Islet precursor cell (in vitro differentiated cells): Measurements from ENCODE around the gene SLC32A1.

Source experiments
- DNase-seq: peaks from one replicate; pipeline ENCODE4 v3.0.0-alpha.2; 2018

The SLC32A1 gene

GRCh38 chr20:38723848-38724625 is at the start of gene SLC32A1:
SLC32A1 (plus strand) TSS chr20:38724486; CDS start chr20:38724725, 239 bp downstream.
- DNase-seq, result no peak

DNA sequence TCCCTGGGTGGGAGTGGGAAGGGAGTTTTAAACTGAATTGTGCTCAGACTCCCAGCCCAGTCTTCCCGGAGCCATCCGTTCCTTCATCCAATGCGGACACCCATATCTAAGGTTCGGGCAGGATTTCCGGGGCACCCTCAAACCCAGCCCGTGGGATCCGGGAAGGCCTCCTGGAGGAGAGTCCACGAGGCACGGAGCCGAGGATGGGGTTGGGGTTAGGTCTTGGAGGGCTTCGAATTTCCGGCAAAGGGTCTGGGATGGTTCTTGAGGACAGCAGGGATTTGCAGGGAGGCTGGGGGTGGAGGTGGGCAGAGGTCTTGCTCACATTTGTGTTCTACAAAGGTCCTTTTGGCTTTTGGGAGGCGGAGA is 49.5 kb upstream of the SLC32A1 start:
- DNase-seq, result no peak

DNA sequence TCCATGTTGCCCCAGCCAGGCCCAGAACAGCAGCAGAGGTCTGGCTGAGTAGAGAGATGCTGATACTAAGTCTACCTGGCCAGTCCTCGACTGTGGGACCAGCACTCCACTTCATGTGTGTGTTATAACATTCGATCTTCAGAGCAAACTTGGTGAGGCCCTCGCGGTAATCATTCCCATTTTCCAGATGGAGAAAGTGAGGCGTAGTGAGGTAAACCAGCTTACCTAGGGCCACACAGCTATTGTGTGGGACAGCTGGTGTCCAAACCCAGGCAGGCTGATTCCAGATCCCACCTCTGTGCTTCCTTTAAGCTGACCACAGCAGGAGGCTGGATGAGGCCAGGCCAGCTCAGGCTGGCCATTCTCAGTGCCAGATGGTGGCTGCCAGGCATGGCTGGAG is 47.7 kb upstream of the SLC32A1 start:
- DNase-seq, result no peak

DNA sequence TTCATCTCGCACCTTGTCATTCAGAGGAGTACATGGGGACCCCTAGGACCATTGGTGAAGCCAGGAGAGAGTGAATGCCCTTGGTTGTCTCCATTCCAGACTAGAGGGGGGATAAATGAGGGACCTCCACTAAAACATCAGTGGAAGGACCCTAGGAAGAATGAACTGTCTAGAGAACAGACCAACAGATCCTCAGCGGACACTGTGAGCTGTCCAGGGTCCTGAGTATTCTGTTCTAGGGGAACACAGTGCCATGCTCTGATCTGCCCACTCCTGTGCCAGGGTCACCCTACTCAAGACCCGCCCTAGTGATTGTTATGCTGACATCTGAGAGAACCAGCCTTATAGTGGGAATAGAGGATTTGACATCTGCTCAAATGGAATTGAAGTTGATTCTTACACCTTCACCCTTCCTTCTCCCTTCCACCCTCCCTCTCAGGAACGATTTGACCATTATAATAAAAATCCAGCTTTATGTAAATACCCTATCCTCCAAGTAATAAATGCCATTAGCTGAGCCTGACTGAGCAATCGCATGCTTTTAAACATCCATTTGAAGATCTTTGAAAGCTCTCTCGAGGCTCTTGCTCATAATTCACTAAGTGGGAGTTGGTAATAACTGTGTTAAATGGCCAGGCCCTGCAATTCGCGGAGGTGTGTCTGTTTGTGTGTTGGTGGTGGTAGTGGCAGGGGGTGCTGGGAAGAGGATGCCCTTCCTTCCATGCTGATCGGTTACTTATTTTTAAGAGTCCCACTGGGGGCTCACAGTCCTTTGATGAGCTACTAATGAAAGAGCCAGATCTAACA is 43.6 kb upstream of the SLC32A1 start:
- DNase-seq, result peak; percentile 83

- DNase-seq, result no peak
Measured at GRCh38 chr20:38685271-38685670, 39.0 kb upstream of the SLC32A1 start.

- peak; percentile 82 for DNase-seq
Measured at GRCh38 chr20:38685853-38686473, 38.3 kb upstream of the SLC32A1 start.

- DNase-seq, result peak; percentile 84
Measured at GRCh38 chr20:38692436-38693411, 31.6 kb upstream of the SLC32A1 start.

DNA sequence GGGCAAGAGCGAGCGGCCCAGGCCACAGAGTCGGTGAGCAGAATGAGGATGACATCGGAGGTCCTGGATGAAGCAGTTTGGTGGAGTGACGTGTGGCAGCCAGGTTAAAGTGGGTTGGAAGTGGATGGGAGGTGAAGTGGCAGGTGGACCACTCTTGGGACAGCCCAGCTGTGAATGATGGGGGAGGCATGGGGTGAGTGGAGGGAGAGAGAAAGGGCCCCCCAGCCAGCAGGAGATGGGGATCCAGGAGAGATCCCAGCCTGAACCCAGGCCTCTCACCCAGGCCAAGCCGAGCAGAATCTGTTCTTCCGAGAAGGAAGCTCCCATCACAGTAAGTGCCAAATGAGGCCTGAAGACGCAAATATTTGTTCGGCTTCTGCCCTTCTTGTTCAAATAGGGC is 27.0 kb upstream of the SLC32A1 start:
- DNase-seq, result no peak

DNA sequence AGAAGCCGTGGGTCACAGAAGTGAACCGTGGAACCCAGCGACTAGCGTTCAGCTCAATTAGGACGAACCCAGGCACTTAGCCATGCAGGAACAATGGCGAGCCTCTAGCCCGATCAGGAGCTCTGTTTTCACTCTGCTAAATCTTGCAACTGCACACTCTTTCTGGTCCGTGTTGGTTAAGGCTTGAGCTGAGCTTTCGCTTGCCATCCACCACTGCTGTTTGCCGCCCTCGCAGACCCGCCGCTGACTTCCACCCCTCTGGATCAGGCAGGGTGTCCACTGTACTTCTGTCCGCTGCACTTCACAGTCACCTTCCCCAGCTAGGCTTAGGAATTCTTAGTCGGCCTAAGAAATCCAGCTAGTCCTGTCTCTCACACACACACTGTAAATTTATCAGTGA is 25.7 kb upstream of the SLC32A1 start:
- no peak for DNase-seq

GRCh38 chr20:38700141-38700540 is 24.1 kb upstream of the SLC32A1 start:
- no peak for DNase-seq

DNA sequence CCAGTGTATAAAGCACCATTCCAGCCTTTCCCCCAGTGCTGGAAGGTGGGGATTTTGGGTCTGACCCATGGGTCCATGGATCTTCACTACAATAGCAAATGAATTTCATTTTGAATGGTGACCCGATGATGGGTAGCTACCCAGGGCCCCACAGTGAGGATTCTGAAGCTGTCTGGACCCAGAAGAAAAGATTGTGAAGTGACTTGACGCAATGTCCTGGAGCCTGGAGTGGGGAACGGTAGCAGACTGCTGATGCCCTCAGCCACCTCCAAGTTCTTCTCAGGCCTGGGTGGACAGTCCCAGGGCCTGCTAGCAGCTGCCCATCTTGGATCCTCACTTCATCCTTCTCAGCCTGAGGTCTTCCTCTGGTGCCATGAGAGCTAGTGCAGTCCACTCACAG is 23.4 kb upstream of the SLC32A1 start:
- DNase-seq, result no peak

DNA sequence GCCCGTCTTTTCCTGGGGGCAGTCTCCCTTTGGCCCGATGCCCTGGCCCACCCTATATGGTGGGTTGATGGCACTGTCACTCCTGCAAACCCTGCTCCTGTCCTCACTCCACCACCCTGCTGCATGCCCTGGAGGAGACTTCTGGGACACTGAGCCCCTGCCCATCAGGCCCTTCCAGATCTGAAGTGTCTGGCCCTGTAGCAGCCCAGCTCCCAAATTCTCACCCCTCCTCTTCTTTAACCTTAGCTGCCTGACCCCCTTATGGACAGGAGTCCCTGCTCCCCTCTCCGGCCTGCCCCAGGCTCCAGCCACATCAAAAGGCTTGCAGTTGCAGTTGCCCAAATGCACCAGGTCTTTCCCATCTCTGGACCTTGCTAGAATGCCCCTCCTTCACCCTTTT is 20.8 kb upstream of the SLC32A1 start:
- no peak for DNase-seq

DNA sequence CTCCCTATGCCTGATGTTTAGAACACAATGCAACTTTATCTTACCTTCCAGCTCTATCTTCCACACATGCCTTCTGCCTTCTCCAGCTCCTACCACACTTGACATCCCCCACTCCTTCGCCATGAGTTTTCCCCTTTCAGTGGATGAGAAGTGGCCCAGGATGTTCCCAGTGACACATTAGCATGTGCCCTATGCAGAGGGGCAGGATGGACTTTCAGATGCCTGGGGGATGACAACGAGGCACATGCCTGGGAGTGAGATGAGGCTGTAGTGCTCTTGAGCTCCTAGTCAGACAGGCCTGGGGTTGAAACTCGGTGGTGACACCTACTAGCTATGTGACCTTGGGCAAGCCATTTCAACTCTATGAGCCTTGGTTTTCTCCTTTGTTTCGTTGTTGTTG is 20.1 kb upstream of the SLC32A1 start:
- no peak for DNase-seq

DNA sequence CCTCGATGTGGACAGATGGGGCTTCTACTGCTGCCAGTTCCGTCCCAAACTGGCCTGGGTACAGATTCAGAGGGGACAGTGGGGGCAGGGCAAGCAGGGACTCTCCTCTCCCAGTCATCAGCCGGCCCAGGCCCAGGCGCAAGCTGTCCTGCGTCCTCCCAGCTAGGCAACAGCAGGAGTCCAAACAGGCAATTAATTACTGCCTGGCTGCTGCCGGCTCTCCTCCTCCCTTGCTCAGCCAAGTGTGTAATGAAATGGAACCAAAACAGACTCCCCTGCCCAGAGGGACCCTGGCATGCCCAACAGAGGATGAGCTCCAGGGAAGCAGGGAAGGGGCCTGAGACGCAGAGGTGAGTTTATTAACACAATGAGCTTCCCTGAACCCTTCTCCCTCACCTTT is 17.8 kb upstream of the SLC32A1 start:
- peak; percentile 58 for DNase-seq

GRCh38 chr20:38714308-38714707 is 10.0 kb upstream of the SLC32A1 start:
- peak; percentile 40 for DNase-seq

GRCh38 chr20:38715646-38716045 is 8.6 kb upstream of the SLC32A1 start:
- DNase-seq, result no peak

- no peak for DNase-seq
Measured at GRCh38 chr20:38722683-38723016, 1.6 kb upstream of the SLC32A1 start.

GRCh38 chr20:38723017-38723847 is 1.1 kb upstream of the SLC32A1 start:
- no peak for DNase-seq

DNA sequence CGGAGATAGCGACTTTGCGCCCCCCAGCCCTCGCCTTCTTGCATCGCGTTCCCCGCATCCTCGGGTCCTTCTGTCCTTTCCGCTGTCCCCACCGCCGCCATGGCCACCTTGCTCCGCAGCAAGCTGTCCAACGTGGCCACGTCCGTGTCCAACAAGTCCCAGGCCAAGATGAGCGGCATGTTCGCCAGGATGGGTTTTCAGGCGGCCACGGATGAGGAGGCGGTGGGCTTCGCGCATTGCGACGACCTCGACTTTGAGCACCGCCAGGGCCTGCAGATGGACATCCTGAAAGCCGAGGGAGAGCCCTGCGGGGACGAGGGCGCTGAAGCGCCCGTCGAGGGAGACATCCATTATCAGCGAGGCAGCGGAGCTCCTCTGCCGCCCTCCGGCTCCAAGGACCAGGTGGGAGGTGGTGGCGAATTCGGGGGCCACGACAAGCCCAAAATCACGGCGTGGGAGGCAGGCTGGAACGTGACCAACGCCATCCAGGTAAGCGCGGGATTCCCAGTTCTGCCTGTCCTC is 401 bp downstream of the SLC32A1 start:
- no peak for DNase-seq

- no peak for DNase-seq
Measured at GRCh38 chr20:38725148-38725901, 1.0 kb downstream of the SLC32A1 start.
